HG02938 (cell line): Measurements from ENCODE around the gene AHRR.
A peak's percentile ranks its signal among the peaks of the same experiment; 100 is the strongest.
"Not testable (repeated sequence)": the region's sequence is repeated elsewhere in the genome, so short reads cannot be mapped to it uniquely, and the experiment has no call there.

Experiments used
- ATAC-seq: cut with Tn5 transposase; IDR thresholded peaks from one replicate; pipeline ENCODE4 v1.9.1; 2021; ENCODE audit warnings: mild to moderate bottlenecking, moderate library complexity; ENCODE audit not compliant: unreplicated experiment

The AHRR gene

GRCh38 chr5:392431-392988 is 71.0 kb downstream of the AHRR start:
- peak; percentile 83 for ATAC-seq

GRCh38 chr5:393846-394275 is 72.3 kb downstream of the AHRR start:
- ATAC-seq = no peak

DNA sequence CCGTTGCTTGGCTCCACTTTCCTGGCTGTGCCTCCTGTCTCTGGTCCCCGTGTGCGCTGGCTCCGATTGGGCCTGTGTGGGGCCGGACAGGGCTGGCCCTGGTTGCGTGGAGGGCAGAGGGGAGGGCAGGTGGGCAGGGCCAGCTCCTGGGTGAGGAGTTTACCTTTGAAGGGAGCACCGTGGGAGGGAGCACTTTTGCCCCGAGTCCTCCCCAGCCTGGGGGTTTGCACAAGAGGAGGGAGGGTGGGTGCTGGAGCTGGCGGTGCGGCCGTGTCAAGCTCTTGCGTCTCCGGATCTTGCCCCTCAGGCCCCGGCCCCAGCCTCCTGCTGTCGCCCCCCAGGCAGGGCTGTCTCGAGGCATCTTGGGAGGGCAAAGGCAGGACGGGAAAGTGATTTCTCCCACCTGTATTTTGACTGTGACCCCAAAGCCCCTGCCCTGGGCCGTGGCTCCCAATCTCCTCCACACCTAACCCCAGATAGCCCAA is 73.2 kb downstream of the AHRR start:
- no peak for ATAC-seq

DNA sequence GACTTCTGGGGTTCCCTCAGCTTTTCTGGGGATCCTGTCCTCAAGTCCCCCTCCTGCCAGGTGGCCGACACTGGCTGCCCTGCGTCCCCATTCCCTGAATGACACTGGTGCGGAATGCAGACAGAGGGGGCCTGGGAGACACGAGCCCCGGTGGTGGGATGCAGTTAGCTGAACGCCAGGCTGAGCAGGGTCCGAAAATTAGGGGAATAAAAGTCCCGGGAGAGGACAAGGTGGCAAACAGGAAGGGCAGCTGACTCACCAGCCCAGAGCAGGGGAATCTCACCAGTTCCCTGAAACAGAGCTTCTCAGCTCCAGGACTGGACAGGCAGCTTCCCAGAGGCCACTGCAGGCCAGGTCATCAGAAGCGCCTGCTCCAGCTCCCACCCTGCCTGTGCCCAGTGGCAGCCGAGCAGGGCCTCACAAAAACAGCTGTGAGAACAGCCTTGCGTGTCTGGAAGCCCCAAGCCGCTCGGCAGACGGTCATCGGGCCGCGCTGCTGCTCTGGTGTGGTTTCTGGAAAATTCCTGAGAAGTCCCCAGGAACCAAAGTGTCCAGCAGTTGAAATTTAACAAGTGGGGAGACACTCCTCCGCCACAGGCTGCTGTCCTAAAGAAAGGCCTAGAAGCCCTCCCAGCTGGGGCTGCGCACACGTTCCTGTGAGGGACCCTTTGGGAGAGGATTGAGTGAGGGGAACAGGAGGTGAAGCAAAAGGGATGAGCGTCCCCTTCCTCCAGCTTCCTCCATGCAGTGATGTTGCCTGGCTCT is 73.8 kb downstream of the AHRR start:
- ATAC-seq = no peak

GRCh38 chr5:395921-396530 is 74.5 kb downstream of the AHRR start:
- ATAC-seq = no peak

- no peak for ATAC-seq
Measured at GRCh38 chr5:396531-396961, 75.0 kb downstream of the AHRR start.

- not testable (repeated sequence) for ATAC-seq
Measured at GRCh38 chr5:398141-398474, 76.6 kb downstream of the AHRR start.

DNA sequence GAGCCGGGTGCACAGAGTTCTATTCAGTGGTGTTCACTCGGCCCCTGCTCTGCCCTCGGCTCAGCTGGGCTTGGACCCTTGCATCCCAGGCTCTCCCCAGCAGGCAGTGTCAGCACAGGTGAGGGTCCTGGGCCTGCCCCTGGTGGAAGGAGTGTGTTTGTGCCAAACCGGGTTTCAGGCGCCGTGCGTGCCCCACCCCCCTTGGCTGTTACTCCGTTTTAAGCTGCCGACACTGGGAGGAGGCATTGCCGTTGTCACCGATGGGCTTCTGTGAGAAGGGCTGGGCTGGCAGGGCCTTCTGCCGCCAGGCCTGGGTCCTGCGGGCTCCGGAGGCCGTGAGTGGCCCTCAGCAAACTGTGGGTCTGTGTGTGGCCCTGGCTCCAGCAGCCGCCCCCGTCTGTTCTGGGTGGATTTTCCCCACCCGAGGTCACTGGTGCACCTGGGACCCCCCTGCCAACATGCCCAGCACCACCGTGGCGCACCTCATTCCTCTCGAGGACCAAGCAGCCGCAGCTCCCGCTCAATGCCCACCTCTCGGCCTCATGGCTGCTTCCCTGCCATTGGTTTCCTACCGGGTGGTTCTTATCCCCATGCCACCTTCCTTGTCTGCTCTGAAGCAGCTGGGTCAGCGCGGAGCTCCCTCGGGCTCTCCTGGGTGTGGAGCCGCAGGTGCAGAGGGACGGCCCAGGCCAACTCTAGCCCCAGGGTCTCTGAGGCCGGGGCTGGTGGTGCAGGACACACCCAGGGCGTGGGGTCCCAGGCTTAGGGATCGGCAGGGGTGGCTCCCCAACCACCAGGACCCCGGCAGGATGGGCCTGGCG is 77.2 kb downstream of the AHRR start:
- ATAC-seq = no peak

DNA sequence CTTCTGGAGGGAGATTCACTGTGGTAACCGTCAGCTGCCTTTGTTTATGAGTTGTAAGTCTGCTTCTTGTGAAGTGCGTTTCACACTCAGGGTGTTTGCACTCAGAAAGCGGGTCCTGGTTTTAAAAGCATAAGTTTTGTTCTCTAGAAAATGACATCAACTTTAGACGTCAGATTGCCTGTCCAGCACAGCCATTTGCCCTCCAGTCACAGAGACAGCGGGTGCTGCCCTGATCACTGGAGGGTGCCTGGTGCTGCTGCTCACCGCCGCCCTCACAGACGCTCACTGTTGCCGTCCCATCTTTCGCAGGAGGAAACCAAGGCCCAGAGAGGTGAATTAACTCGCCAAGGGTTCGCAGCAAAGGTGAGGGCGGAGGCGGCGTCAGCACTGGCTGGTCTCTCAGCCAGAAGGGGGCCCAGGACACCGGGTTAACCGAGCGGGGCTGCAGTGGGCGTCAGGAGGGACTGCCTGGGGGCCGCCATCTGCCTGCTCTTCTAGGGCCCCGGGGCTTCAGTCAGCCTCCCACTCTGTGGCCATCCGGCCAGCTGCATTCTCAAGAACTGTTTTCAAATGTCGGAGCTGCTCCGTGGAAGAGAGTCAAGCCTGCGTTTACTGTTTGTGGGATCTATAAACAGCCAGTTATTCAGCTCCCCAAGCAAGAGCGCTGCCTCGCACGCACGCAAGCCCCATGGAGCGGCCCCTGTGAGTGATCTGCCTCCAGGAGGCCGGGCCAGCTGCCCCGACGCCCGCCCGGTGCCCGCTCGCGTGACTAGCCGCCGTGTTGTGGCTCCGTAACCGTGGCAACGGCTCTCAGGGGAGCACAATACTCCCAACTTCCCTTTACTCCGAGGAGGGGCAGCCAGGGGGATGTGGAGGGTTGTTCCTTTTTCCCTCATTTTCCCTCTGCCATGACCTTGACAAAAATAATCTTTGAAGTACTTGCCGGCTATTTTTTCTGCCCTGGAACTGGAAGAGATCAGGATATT is 78.1 kb downstream of the AHRR start:
- peak; percentile 55 for ATAC-seq

DNA sequence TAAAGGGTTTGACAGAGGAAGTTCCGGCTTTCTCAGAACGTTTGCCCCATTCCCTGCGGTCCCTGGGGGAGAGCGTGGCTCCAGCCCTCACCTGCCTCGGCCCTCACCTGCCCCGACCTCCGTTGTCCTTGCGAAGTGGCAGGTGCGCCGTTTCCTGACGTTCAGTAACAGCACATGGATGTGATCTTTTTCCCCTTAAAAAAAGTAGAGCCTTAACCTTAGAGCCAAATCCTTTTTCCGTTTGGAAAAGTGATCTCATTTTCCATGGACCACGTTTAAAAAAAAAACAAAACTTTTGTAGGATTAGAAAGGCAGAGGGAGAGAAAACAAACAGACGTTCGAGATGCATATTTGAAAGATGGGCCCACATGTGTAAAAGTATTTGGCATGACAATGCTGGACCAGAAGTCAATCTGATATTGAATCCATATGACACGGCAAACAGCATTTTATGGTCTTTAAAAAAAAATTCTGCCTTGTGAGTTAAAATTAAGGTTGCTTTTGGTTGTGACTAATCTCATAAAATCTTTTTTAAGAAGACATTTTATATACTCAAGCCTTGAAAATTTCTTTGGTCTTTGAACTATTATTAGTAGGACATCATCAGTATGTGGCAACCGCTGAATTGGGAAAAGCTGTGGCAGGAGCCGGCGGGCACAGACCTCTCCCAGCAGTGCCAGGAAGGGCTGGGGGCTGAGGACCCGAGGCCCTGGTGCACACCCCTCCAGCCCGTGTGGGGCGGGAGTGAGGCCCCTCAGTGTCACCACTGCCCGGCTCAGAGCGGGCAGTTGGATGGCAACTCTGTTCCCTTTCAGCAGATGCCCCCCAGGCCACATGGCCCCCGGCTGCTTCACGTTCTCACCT is 79.0 kb downstream of the AHRR start:
- peak; percentile 13 for ATAC-seq

- no peak for ATAC-seq
Measured at GRCh38 chr5:401146-402034, 79.9 kb downstream of the AHRR start.

DNA sequence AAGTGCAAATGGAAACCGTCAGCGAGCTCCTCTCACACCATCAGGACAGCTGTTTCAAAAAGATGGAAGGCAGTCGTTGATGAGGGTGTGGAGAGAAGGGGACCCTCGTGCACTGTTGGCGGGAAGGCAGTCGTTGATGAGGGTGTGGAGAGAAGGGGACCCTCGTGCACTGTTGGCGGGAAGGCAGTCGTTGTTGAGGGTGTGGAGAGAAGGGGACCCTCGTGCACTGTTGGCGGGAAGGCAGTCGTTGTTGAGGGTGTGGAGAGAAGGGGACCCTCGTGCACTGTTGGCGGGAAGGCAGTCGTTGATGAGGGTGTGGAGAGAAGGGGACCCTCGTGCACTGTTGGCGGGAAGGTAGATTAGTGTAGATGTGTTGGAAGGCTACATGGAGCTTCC is 80.7 kb downstream of the AHRR start:
- not testable (repeated sequence) for ATAC-seq

DNA sequence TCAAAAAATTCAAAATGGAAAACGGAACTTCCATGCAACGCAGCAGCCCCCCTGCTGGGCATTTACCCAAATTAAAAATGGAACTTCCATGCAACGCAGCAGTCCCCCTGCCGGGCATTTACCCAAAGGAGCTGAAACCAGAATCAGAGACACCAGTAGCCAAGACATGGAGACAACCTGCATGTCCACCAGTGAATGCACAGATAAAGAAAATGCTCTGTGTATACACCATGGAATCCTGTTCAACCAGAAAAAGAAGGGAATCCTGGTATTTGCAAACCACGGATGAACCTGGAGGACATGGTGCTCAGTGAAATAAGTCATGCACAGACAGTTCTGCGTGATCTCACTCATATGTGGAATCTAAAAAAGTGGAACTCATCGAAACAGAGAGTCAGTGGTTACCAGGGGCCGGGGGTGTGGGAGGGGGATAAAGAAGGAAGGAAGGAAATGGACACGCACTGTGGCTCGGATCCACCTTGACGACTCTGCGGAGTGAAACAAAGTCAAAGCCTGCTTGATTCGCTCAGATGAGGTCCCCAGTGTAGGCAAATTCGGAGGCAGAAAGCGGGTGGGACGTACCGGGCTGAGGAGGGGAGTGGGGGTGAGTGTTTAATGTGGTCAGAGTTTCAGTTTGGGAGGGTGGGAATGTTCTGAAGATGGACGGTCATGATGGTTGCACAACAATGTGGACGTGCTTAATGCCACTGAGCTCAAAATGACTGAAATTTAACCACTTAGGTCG is 81.3 kb downstream of the AHRR start:
- ATAC-seq = peak; percentile 49

- ATAC-seq = no peak
Measured at GRCh38 chr5:403995-404394, 82.5 kb downstream of the AHRR start.

GRCh38 chr5:404666-405241 is 83.2 kb downstream of the AHRR start:
- no peak for ATAC-seq

- no peak for ATAC-seq
Measured at GRCh38 chr5:405421-405820, 83.9 kb downstream of the AHRR start.

DNA sequence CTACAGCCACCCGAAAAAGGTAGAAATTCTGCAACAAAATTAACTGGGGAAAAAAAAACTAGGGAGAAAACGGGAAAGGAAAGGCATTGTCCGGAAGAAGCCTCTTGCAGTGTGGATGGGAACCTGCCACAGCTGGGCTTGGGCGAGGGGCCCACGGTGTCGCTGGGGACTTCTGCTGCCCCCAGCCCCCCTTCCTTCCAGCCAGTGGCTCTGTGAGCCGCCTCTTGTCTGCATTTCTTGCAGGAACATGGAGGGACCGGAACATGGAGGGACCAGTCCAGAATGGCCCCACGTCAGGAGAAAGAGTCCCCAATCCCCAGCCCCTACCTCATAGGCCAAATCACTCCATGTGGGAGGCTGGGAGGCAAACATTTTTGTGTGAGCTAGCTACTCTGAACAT is 84.5 kb downstream of the AHRR start:
- ATAC-seq = no peak
